ENCODE measurements around the gene CLIP1. TPM values are rescaled to one million over a fixed set of nuclear protein-coding genes. Genes with fewer than 3 reads are reported as not detected.

CLIP1 gene
- total RNA-seq, 1 experiment from 2014 or later = 42.9 TPM

GRCh38 chr12:122238861-122239260, 183.6 kb downstream of the CLIP1 start:
- no peaks in the 10 kb centered on the region for H3K27me3 ChIP-seq (ENCODE audit: insufficient read depth, low read length)
- no peak overlapping the region for H3K9ac ChIP-seq (ENCODE audit: low read length)
- intact Hi-C loops (cut with micrococcal nuclease) = no loop called here
- DNase-seq (ENCODE audit: low read depth, low spot score) = no peak
- H2AFZ ChIP-seq (ENCODE audit: low read depth, low read length, poor library complexity, severe bottlenecking) = no peak overlapping the region
- no peaks in the 10 kb centered on the region for H4K20me1 ChIP-seq (ENCODE audit: insufficient read depth)
- CTCF ChIA-PET = no interaction called here
- H3K4me3 ChIP-seq (replicated peaks in 1 of 2; ENCODE audit: low read depth in 1 of 2, low read length in 2 of 2) = no peak overlapping the region
- H3K27ac ChIP-seq (ENCODE audit: low read depth, low read length) = no peak overlapping the region
- H3K79me2 ChIP-seq (ENCODE audit: insufficient read depth, low read length) = no peaks in the 10 kb centered on the region
- ATAC-seq = no peak
- RAD21 ChIA-PET (ENCODE audit: low non-redundant PET in 1 of 2, low total read pairs in 2 of 2, uncharacterized antibody in 2 of 2, unreplicated experiment in 2 of 2) = no interaction called here
- POLR2A ChIA-PET = no interaction called here
- TF ChIP-seq ATF3 (IDR thresholded peaks at IDR 0.05) (no peak), EZH2phosphoT487 (IDR thresholded peaks at IDR 0.05; ENCODE audit: borderline replicate concordance) (no peak), MAX (IDR thresholded peaks at IDR 0.05) (no peak), YY1 (IDR thresholded peaks at IDR 0.05; ENCODE audit: extremely low read depth, insufficient replicate concordance, low read depth, low read length) (no peak), CBX3 (IDR thresholded peaks at IDR 0.05; ENCODE audit: low read depth) (no peak), POLR2AphosphoS5 (IDR thresholded peaks at IDR 0.05; ENCODE audit: low read depth, low read length) (no peak)
- H3K9me2 ChIP-seq (ENCODE audit: insufficient read depth) = no peaks in the 10 kb centered on the region
- H3K4me1 ChIP-seq (ENCODE audit: control insufficient read depth in 1 of 2, insufficient read depth in 2 of 2, low read length in 2 of 2) = no peaks in the 10 kb centered on the region
- no peaks in the 10 kb centered on the region for H3K9me3 ChIP-seq (ENCODE audit: control insufficient read depth in 1 of 2, insufficient read depth in 1 of 2, low read depth in 1 of 2, low read length in 2 of 2)
- peaks cover 0 to 4% of the 10 kb centered on the region in 2 experiments; a peak in 1 of 4 replicates for H3K36me3 ChIP-seq (ENCODE audit: control insufficient read depth in 1 of 2, insufficient read depth in 2 of 2, low read length in 2 of 2)
- H3K4me2 ChIP-seq (ENCODE audit: low read length) = no peak overlapping the region
- BruUV-seq (replicated peaks) = no TSS peak

GRCh38 chr12:122235741-122236140, 186.7 kb downstream of the CLIP1 start:
- Histone ChIP-seq H3K9me3 (ENCODE audit: control insufficient read depth in 1 of 2, insufficient read depth in 1 of 2, low read depth in 1 of 2, low read length in 2 of 2) (no peaks in the 10 kb centered on the region), H3K27me3 (ENCODE audit: insufficient read depth, low read length) (no peaks in the 10 kb centered on the region), H3K4me2 (ENCODE audit: low read length) (no peak overlapping the region), H2AFZ (ENCODE audit: low read depth, low read length, poor library complexity, severe bottlenecking) (no peak overlapping the region), H3K79me2 (ENCODE audit: insufficient read depth, low read length) (no peaks in the 10 kb centered on the region), H4K20me1 (ENCODE audit: insufficient read depth) (no peaks in the 10 kb centered on the region), H3K9ac (ENCODE audit: low read length) (no peak overlapping the region), H3K4me3 (replicated peaks in 1 of 2; ENCODE audit: low read depth in 1 of 2, low read length in 2 of 2) (no peak overlapping the region), H3K27ac (ENCODE audit: low read depth, low read length) (no peak overlapping the region), H3K36me3 (ENCODE audit: control insufficient read depth in 1 of 2, insufficient read depth in 2 of 2, low read length in 2 of 2) (peaks cover 4 to 7% of the 10 kb centered on the region in 2 experiments), H3K4me1 (ENCODE audit: control insufficient read depth in 1 of 2, insufficient read depth in 2 of 2, low read length in 2 of 2) (no peaks in the 10 kb centered on the region), H3K9me2 (ENCODE audit: insufficient read depth) (no peaks in the 10 kb centered on the region)
- POLR2A ChIA-PET = no interaction called here
- intact Hi-C loops (cut with micrococcal nuclease) = no loop called here
- TF ChIP-seq ZNF274 (IDR thresholded peaks at IDR 0.05; ENCODE audit: low read depth, low read length) (no peak), POLR2AphosphoS5 (IDR thresholded peaks at IDR 0.05; ENCODE audit: low read depth, low read length) (no peak), JUND (IDR thresholded peaks at IDR 0.05) (no peak), ZFX (IDR thresholded peaks at IDR 0.05) (no peak), SP1 (IDR thresholded peaks at IDR 0.05; ENCODE audit: low read depth) (no peak), SIN3A (IDR thresholded peaks at IDR 0.05; ENCODE audit: low read depth) (no peak), RAD21 (IDR thresholded peaks at IDR 0.05; ENCODE audit: low read depth) (no peak), ATF3 (IDR thresholded peaks at IDR 0.05) (no peak)
- RAD21 ChIA-PET (ENCODE audit: low non-redundant PET in 1 of 2, low total read pairs in 2 of 2, uncharacterized antibody in 2 of 2, unreplicated experiment in 2 of 2) = no interaction called here
- BruUV-seq (replicated peaks) = no TSS peak
- CTCF ChIA-PET = no interaction called here
- ATAC-seq (no peak), DNase-seq (ENCODE audit: low read depth, low spot score) (no peak)

Measured in HCT116 (cell line).